HCT116 (cell line): ENCODE data around the gene RS1. TPM values are rescaled to one million over a fixed set of nuclear protein-coding genes. Genes with fewer than 3 reads are reported as not detected.

Experiments
- ATAC-seq: fragments of 200-7000 bp; cut with Tn5 transposase; 2 replicates; pipeline ENCODE4 v1.9.1; 2020; ENCODE audit warnings: mild to moderate bottlenecking, moderate library complexity
- BruUV-seq: library from RNA; stranded (reverse); fragments of 400-500 nt; replicated peaks from 2 replicates; lab custom pipeline; 2021; lab: Mats Ljungman, UMichigan
- CTCF ChIA-PET: fragments of 300-600 bp; sonication (Branson Sonifier 250); formaldehyde crosslinking; loops from one replicate; lab custom pipeline; 2021; ENCODE audit warnings: antibody characterized with exemption; lab: Charles Lee
- POLR2A ChIA-PET: fragments of 300-600, 350-600 bp; sonication (Branson Sonifier 250); formaldehyde crosslinking; loops from one replicate; lab custom pipeline; 2021; ENCODE audit warnings: antibody characterized with exemption; lab: Charles Lee
- RAD21 ChIA-PET, 2 experiments: fragments of 300-600 bp; sonication (Branson Sonifier 250); formaldehyde crosslinking; loops; one replicate each; lab custom pipeline; 2023; ENCODE audit warnings: low total read pairs in 2 of 2; ENCODE audit not compliant: uncharacterized antibody in 2 of 2, unreplicated experiment in 2 of 2, low non-redundant PET in 1 of 2; lab: Charles Lee
- DNase-seq: peaks from one replicate; pipeline ENCODE4 v3.0.0-alpha.2; 2010; ENCODE audit warnings: low read depth, low spot score
- H2AFZ ChIP-seq: fragments of 200-600 bp; shearing (Covaris generic), sonication (generic); 2 replicates; pipeline ENCODE4 v1.6.1; 2017; ENCODE audit warnings: low read depth, mixed run types, mixed read lengths, antibody characterized with exemption, low read length; ENCODE audit not compliant: poor library complexity, severe bottlenecking
- H3K27ac ChIP-seq: 2 replicates; pipeline ENCODE4 v1.5.1; 2012; ENCODE audit warnings: low read depth, low read length
- H3K27me3 ChIP-seq: fragments of 200-600 bp; sonication (generic); 2 replicates; pipeline ENCODE4 v1.6.1; 2016; ENCODE audit warnings: mixed run types, low read length, mixed read lengths; ENCODE audit not compliant: insufficient read depth
- H3K36me3 ChIP-seq, 2 experiments: fragments of 200-500 bp in 1 of 2; fragments of 200-600 bp in 1 of 2; sonication (Bioruptor generic) in 1 of 2; sonication (generic) in 1 of 2; 2 replicates each; pipeline versions ENCODE4 v1.5.1 to v1.6.1; 2014 to 2016; ENCODE audit warnings: low read length in 2 of 2, inconsistent platforms in 1 of 2, mixed read lengths in 1 of 2, mixed run types in 1 of 2; ENCODE audit not compliant: insufficient read depth in 2 of 2, control insufficient read depth in 1 of 2
- H3K4me1 ChIP-seq, 2 experiments: fragments of 200-600 bp in 1 of 2; sonication (generic) in 1 of 2; 2 replicates each; pipeline versions ENCODE4 v1.5.1 to v1.6.1; 2012 to 2017; ENCODE audit warnings: low read length in 2 of 2, inconsistent platforms in 1 of 2, mild to moderate bottlenecking in 1 of 2, mixed read lengths in 1 of 2, mixed run types in 1 of 2, moderate library complexity in 1 of 2; ENCODE audit not compliant: insufficient read depth in 2 of 2, control insufficient read depth in 1 of 2
- H3K4me2 ChIP-seq: fragments of 200-600 bp; sonication (generic); 2 replicates; pipeline ENCODE4 v1.6.1; 2017; ENCODE audit warnings: mixed run types, low read length, mixed read lengths
- H3K4me3 ChIP-seq, 2 experiments: fragments of 200-600 bp in 1 of 2; sonication (generic) in 1 of 2; replicated peaks in 1 of 2; 2 replicates each; pipeline ENCODE4 v1.5.1; 2011 to 2016; ENCODE audit warnings: low read length in 2 of 2, control low read depth in 1 of 2, low read depth in 1 of 2, mild to moderate bottlenecking in 1 of 2, mixed read lengths in 1 of 2, mixed run types in 1 of 2
- H3K79me2 ChIP-seq: fragments of 200-600 bp; sonication (generic); 2 replicates; pipeline ENCODE4 v1.6.1; 2017; ENCODE audit warnings: mild to moderate bottlenecking, mixed run types, low read length, moderate library complexity, mixed read lengths; ENCODE audit not compliant: insufficient read depth
- H3K9ac ChIP-seq: fragments of 200-600 bp; sonication (generic); 2 replicates; pipeline ENCODE4 v1.6.1; 2016; ENCODE audit warnings: low read length, mixed read lengths
- H3K9me2 ChIP-seq: fragments of 200-600 bp; sonication (generic), shearing (Covaris generic); 2 replicates; pipeline ENCODE4 v1.6.1; 2017; ENCODE audit warnings: mixed run types, mild to moderate bottlenecking, moderate library complexity; ENCODE audit not compliant: insufficient read depth
- H3K9me3 ChIP-seq, 2 experiments: fragments of 200-500 bp in 1 of 2; fragments of 200-600 bp in 1 of 2; sonication (Bioruptor generic) in 1 of 2; sonication (generic) in 1 of 2; 2 replicates each; pipeline ENCODE4 v1.6.1; 2014 to 2017; ENCODE audit warnings: low read length in 2 of 2, mixed read lengths in 2 of 2, inconsistent platforms in 1 of 2, low read depth in 1 of 2, mild to moderate bottlenecking in 1 of 2, mixed run types in 1 of 2, moderate library complexity in 1 of 2; ENCODE audit not compliant: control insufficient read depth in 1 of 2, insufficient read depth in 1 of 2
- H4K20me1 ChIP-seq: fragments of 200-600 bp; sonication (generic), shearing (Covaris generic); 2 replicates; pipeline ENCODE4 v1.6.1; 2017; ENCODE audit warnings: mixed run types, mild to moderate bottlenecking, moderate library complexity; ENCODE audit not compliant: insufficient read depth
- CBX3 ChIP-seq: IDR thresholded peaks from 2 replicates; pipeline ENCODE4 v1.6.1; 2012; ENCODE audit warnings: low read depth
- CEBPB ChIP-seq: IDR thresholded peaks from 2 replicates; pipeline ENCODE4 v1.6.1; 2012; ENCODE audit warnings: low read depth
- EZH2phosphoT487 ChIP-seq: fragments of 200-600 bp; IDR thresholded peaks from 2 replicates; pipeline ENCODE4 v1.6.1; 2018; ENCODE audit warnings: antibody characterized with exemption, borderline replicate concordance
- SIN3A ChIP-seq: IDR thresholded peaks from 2 replicates; pipeline ENCODE4 v1.6.1; 2012; ENCODE audit warnings: low read depth
- TCF7L2 ChIP-seq: IDR thresholded peaks from 2 replicates; pipeline ENCODE4 v1.7.0; 2011; ENCODE audit warnings: borderline replicate concordance, inconsistent platforms; ENCODE audit not compliant: insufficient read depth, insufficient read length; ENCODE audit errors: extremely low read depth
- intact Hi-C: fragments of 100-400 bp; cut with micrococcal nuclease; formaldehyde crosslinking; loops from 2 replicates; pipeline ENCODE4 v1.10.0; 2022
- total RNA-seq: library from RNA; stranded (reverse); gene quantifications from one replicate; pipeline ENCODE4 v1.2.1, GENCODE V29; 2021; ENCODE audit not compliant: unreplicated experiment
- TF ChIP-seq, protein P1 (sequence below), 3 experiments: fragments of 200-600 bp in 1 of 3; sonication (generic) in 1 of 3; IDR thresholded peaks in 2 of 3; conservative IDR thresholded peaks in 1 of 3; 2 replicates each; pipeline ENCODE4 v1.5.1; 2012 to 2017; ENCODE audit warnings: low read depth in 2 of 3, low read length in 2 of 3, antibody characterized with exemption in 1 of 3, borderline replicate concordance in 1 of 3, control low read depth in 1 of 3, mild to moderate bottlenecking in 1 of 3, mixed read lengths in 1 of 3, mixed run types in 1 of 3, moderate library complexity in 1 of 3; ENCODE audit not compliant: insufficient read depth in 1 of 3

Gene RS1
- total RNA-seq, 1 experiment from 2014 or later, result not detected

DNA sequence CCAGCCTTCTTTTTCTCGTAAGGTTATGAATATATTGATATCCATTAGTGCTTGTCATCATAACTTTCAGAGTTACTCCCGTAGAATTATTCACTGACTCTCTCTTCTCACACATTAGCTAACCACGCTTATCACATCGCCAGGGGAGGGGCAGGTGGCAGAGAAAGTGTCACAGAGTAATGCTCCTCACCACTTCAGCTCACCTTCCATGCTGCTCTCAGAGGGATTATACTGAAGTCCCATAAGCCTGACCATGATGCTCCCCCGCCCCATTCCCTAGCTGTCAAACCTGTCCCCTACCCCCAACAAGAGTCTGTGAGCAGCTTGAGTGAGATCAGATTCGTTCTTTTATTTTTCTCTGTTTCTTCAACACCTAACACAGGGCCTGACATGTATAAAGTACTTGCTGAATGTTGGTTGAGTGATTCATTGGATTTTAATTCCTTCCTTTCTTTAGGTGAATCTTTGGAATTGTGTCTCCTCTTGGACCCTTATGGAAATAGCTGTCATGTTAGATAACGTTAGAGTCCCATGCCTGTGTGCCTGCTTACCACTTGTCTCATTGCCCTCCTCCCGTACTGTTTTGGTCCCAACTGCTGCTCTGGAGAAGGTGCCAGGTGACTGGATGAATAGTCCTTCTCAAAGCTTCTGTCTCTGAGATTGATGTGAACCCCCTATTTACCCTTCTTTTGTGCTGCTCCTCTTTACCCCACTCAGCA, 55.1 kb downstream of the RS1 start:
- no peak overlapping the region for H3K27ac ChIP-seq
- H3K4me1 ChIP-seq, result peaks cover 7 to 12% of the 10 kb centered on the region in 2 experiments
- H3K4me3 ChIP-seq, result no peak overlapping the region
- no peak overlapping the region for H3K9ac ChIP-seq
- ATAC-seq (peak; percentile 38; the same call in 1 of the 2 replicates), DNase-seq (no peak)
- no peak for TF ChIP-seq SIN3A
- TF ChIP-seq, protein P1, sequence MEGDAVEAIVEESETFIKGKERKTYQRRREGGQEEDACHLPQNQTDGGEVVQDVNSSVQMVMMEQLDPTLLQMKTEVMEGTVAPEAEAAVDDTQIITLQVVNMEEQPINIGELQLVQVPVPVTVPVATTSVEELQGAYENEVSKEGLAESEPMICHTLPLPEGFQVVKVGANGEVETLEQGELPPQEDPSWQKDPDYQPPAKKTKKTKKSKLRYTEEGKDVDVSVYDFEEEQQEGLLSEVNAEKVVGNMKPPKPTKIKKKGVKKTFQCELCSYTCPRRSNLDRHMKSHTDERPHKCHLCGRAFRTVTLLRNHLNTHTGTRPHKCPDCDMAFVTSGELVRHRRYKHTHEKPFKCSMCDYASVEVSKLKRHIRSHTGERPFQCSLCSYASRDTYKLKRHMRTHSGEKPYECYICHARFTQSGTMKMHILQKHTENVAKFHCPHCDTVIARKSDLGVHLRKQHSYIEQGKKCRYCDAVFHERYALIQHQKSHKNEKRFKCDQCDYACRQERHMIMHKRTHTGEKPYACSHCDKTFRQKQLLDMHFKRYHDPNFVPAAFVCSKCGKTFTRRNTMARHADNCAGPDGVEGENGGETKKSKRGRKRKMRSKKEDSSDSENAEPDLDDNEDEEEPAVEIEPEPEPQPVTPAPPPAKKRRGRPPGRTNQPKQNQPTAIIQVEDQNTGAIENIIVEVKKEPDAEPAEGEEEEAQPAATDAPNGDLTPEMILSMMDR (IDR thresholded peaks at IDR 0.05 in 2 of 3, conservative IDR thresholded peaks at IDR 0.05 in 1 of 3; ENCODE audit: borderline replicate concordance in 1 of 3, insufficient read depth in 1 of 3, low read depth in 2 of 3, low read length in 2 of 3), result no peak
- no peak for TF ChIP-seq CBX3
- TF ChIP-seq TCF7L2, result no peak
- TF ChIP-seq CEBPB, result no peak
- TF ChIP-seq EZH2phosphoT487, result no peak
- H4K20me1 ChIP-seq, result no peaks in the 10 kb centered on the region
- no peaks in the 10 kb centered on the region for H3K27me3 ChIP-seq
- H3K36me3 ChIP-seq, result no peaks in the 10 kb centered on the region
- RAD21 ChIA-PET, result no interaction called here
- CTCF ChIA-PET, result no interaction called here
- H3K9me2 ChIP-seq, result no peaks in the 10 kb centered on the region
- H3K9me3 ChIP-seq, result no peaks in the 10 kb centered on the region
- H3K79me2 ChIP-seq, result no peaks in the 10 kb centered on the region
- H3K4me2 ChIP-seq, result peak overlapping the region; percentile 43
- H2AFZ ChIP-seq, result no peak overlapping the region
- intact Hi-C loops, result no loop called here
- no TSS peak for BruUV-seq
- POLR2A ChIA-PET, result no interaction called here
